Tibial artery (tissue), 4 donors: Measurements from ENCODE around the gene RASSF8.

Experiments used
- DNase-seq, 2 donors: peaks; one replicate each; pipeline ENCODE4 v3.0.0-alpha.2; 2019
- H3K27ac ChIP-seq, 2 donors: fragments of 200-600 bp; sonication (generic) in 1 of 2; 1 replicate in 1 of 2; 2 replicates in 1 of 2; pipeline ENCODE4 v1.5.1; 2018 to 2019; ENCODE audit warnings: mild to moderate bottlenecking in 1 of 2
- H3K27me3 ChIP-seq, 2 donors: fragments of 200-600 bp; sonication (generic) in 1 of 2; one replicate each; pipeline versions ENCODE4 v1.5.1 to v1.6.0; 2016 to 2019
- H3K36me3 ChIP-seq, 3 donors: fragments of 200-600 bp; sonication (generic) in 2 of 3; one replicate each; pipeline ENCODE4 v1.5.1; 2016 to 2019; ENCODE audit warnings: mild to moderate bottlenecking in 2 of 3
- H3K4me1 ChIP-seq, 4 donors: fragments of 200-600 bp; sonication (generic) in 2 of 4; 1 replicate in 3 of 4; 2 replicates in 1 of 4; pipeline ENCODE4 v1.5.1; 2016 to 2019
- H3K4me3 ChIP-seq, 2 donors: fragments of 200-600 bp; sonication (generic) in 1 of 2; 1 replicate in 1 of 2; 2 replicates in 1 of 2; pipeline ENCODE4 v1.5.1; 2018 to 2019; ENCODE audit warnings: mild to moderate bottlenecking in 2 of 2
- H3K9me3 ChIP-seq, 3 donors: fragments of 200-600 bp; sonication (generic) in 1 of 3; one replicate each; pipeline ENCODE4 v1.5.1; 2016 to 2019
- CTCF ChIP-seq, 2 experiments: fragments of 200-600 bp in 1 of 2; fragments of 450-650 bp in 1 of 2; IDR thresholded peaks; one replicate each; pipeline ENCODE4 v1.5.1; 2017 to 2019; ENCODE audit warnings: antibody characterized with exemption in 2 of 2, mild to moderate bottlenecking in 1 of 2, moderate library complexity in 1 of 2
- intact Hi-C: fragments of 100-400 bp; cut with DNase I; formaldehyde crosslinking; loops from one replicate; pipeline ENCODE4 v1.15.0; 2023; ENCODE audit warnings: low total_unique reads

RASSF8 gene

GRCh38 chr12:26021534-26021933, 63.1 kb downstream of the RASSF8 start:
- Histone ChIP-seq H3K27ac (no peak overlapping the region), H3K4me3 (no peak overlapping the region), H3K4me1 (peaks cover 0 to 7% (median 3%) of the 10 kb centered on the region in 4 donors), H3K36me3 (no peaks in the 10 kb centered on the region), H3K27me3 (no peaks in the 10 kb centered on the region), H3K9me3 (no peaks in the 10 kb centered on the region)
- no peak for TF ChIP-seq CTCF (IDR thresholded peaks at IDR 0.05)
- intact Hi-C loops = no loop called here
- DNase-seq = no peak

GRCh38 chr12:26022043-26022442, 63.6 kb downstream of the RASSF8 start:
- no peak overlapping the region for H3K4me3 ChIP-seq
- H3K27me3 ChIP-seq = no peaks in the 10 kb centered on the region
- no peak overlapping the region for H3K27ac ChIP-seq
- TF ChIP-seq CTCF (IDR thresholded peaks at IDR 0.05) = no peak
- DNase-seq = no peak
- H3K9me3 ChIP-seq = no peaks in the 10 kb centered on the region
- no peaks in the 10 kb centered on the region for H3K36me3 ChIP-seq
- intact Hi-C loops = no loop called here
- H3K4me1 ChIP-seq = peaks cover 0 to 7% (median 3%) of the 10 kb centered on the region in 4 donors

- Histone ChIP-seq H3K9me3 (no peaks in the 10 kb centered on the region), H3K27ac (no peak overlapping the region), H3K36me3 (no peaks in the 10 kb centered on the region), H3K4me3 (no peak overlapping the region), H3K27me3 (no peaks in the 10 kb centered on the region), H3K4me1 (peaks cover 0 to 31% (median 8%) of the 10 kb centered on the region in 4 donors)
- intact Hi-C loops = no loop called here
- DNase-seq = no peak
- no peak for TF ChIP-seq CTCF (IDR thresholded peaks at IDR 0.05)
Measured at GRCh38 chr12:26026713-26027112, 68.2 kb downstream of the RASSF8 start.

GRCh38 chr12:26027401-26027800, 68.9 kb downstream of the RASSF8 start:
- Histone ChIP-seq H3K27ac (no peak overlapping the region), H3K27me3 (no peaks in the 10 kb centered on the region), H3K9me3 (no peaks in the 10 kb centered on the region), H3K36me3 (no peaks in the 10 kb centered on the region), H3K4me1 (peaks cover 0 to 38% (median 8%) of the 10 kb centered on the region in 4 donors), H3K4me3 (no peak overlapping the region)
- DNase-seq = no peak
- TF ChIP-seq CTCF (IDR thresholded peaks at IDR 0.05) = no peak
- intact Hi-C loops = no loop called here

GRCh38 chr12:26028953-26029735, 70.7 kb downstream of the RASSF8 start:
- H3K27ac ChIP-seq = peak overlapping the region; percentile 0 to 4

More at GRCh38 chr12:26028953-26029735, 70.7 kb downstream of the RASSF8 start:
- DNase-seq = no peak
- H3K4me1 ChIP-seq = peaks cover 0 to 56% (median 15%) of the 10 kb centered on the region in 4 donors
- TF ChIP-seq CTCF (IDR thresholded peaks at IDR 0.05) = peak; percentile 72 to 78
- no peaks in the 10 kb centered on the region for H3K27me3 ChIP-seq
- no peaks in the 10 kb centered on the region for H3K9me3 ChIP-seq
- intact Hi-C loops = no loop called here
- no peaks in the 10 kb centered on the region for H3K36me3 ChIP-seq
- no peak overlapping the region for H3K4me3 ChIP-seq
